Measurements from ENCODE around the gene RABGAP1. TPM values are rescaled to one million over a fixed set of nuclear protein-coding genes. Genes with fewer than 3 reads are reported as not detected.

Gene RABGAP1
- total RNA-seq, 1 experiment from 2014 or later: 95.8 TPM

- CTCF ChIA-PET: no interaction called here
Observed at GRCh38 chr9:122961139-122961538, 20.3 kb downstream of the RABGAP1 start.

GRCh38 chr9:122975196-122975595 is 34.4 kb downstream of the RABGAP1 start:
- no TSS peak for BruUV-seq (replicated peaks)
- Histone ChIP-seq H3K27me3 (ENCODE audit: insufficient read depth, low read depth) (no peaks in the 10 kb centered on the region), H4K20me1 (ENCODE audit: insufficient read depth) (peaks cover 28% of the 10 kb centered on the region; the same call in 1 of the 2 replicates), H3K36me3 (ENCODE audit: low read depth) (peaks cover 25% of the 10 kb centered on the region; the same call in 1 of the 2 replicates), H3K79me2 (ENCODE audit: low read depth) (peaks cover 22% of the 10 kb centered on the region), H3K9me2 (ENCODE audit: insufficient read depth) (no peaks in the 10 kb centered on the region), H3K4me3 (no peak overlapping the region), H2AFZ (no peak overlapping the region), H3K27ac (no peak overlapping the region), H3F3A (ENCODE audit: insufficient read depth, low read depth) (no peaks in the 10 kb centered on the region), H3K4me1 (replicated peaks; ENCODE audit: insufficient read depth) (no peaks in the 10 kb centered on the region), H3K9me3 (ENCODE audit: insufficient read depth, low read depth) (no peaks in the 10 kb centered on the region), H3K4me2 (no peak overlapping the region)
- DNase-seq: no peak
- CTCF ChIA-PET: interaction anchor here (0.5 kb wide), 1 partner anchor 13 kb away, joined by 4 read pairs; no protein-coding TSS in a partner anchor
- intact Hi-C loops (cut with micrococcal nuclease; ENCODE audit: unreplicated experiment): no loop called here
- POLR2A ChIA-PET (ENCODE audit: unreplicated experiment): no interaction called here
- TF ChIP-seq CTCF (conservative IDR thresholded peaks at IDR 0.05) (no peak), EZH2 (IDR thresholded peaks at IDR 0.05; ENCODE audit: low read depth) (no peak)

More at GRCh38 chr9:122961139-122961538, 20.3 kb downstream of the RABGAP1 start:
- no peak for DNase-seq
- BruUV-seq (replicated peaks): no TSS peak
- no peak overlapping the region for H3K4me3 ChIP-seq
- no peaks in the 10 kb centered on the region for H3K9me3 ChIP-seq (ENCODE audit: insufficient read depth, low read depth)
- peaks cover 16% of the 10 kb centered on the region for H3K79me2 ChIP-seq (ENCODE audit: low read depth)
- no peak for TF ChIP-seq EZH2 (IDR thresholded peaks at IDR 0.05; ENCODE audit: low read depth)
- no peaks in the 10 kb centered on the region for H3K9me2 ChIP-seq (ENCODE audit: insufficient read depth)
- peaks cover 18% of the 10 kb centered on the region for H4K20me1 ChIP-seq (ENCODE audit: insufficient read depth)
- no peak overlapping the region for H3K4me2 ChIP-seq
- POLR2A ChIA-PET (ENCODE audit: unreplicated experiment): no interaction called here
- H3K27me3 ChIP-seq (ENCODE audit: insufficient read depth, low read depth): no peaks in the 10 kb centered on the region
- H2AFZ ChIP-seq: no peak overlapping the region
- H3K36me3 ChIP-seq (ENCODE audit: low read depth): peaks cover 32% of the 10 kb centered on the region; the same call in 1 of the 2 replicates
- H3K27ac ChIP-seq: no peak overlapping the region
- intact Hi-C loops (cut with micrococcal nuclease; ENCODE audit: unreplicated experiment): no loop called here
- peaks cover 2% of the 10 kb centered on the region for H3F3A ChIP-seq (ENCODE audit: insufficient read depth, low read depth)
- no peaks in the 10 kb centered on the region for H3K4me1 ChIP-seq (replicated peaks; ENCODE audit: insufficient read depth)

GRCh38 chr9:122978601-122979000 is 37.8 kb downstream of the RABGAP1 start:
- intact Hi-C loops (cut with micrococcal nuclease; ENCODE audit: unreplicated experiment): no loop called here
- Histone ChIP-seq H3K36me3 (ENCODE audit: low read depth) (0 out of 2 replicates have a peak, but pooled peaks cover 11% of the 10 kb centered on the region), H3K4me2 (no peak overlapping the region), H3K4me1 (replicated peaks; ENCODE audit: insufficient read depth) (no peaks in the 10 kb centered on the region), H3K27me3 (ENCODE audit: insufficient read depth, low read depth) (no peaks in the 10 kb centered on the region), H3K27ac (no peak overlapping the region), H3K4me3 (no peak overlapping the region), H3F3A (ENCODE audit: insufficient read depth, low read depth) (no peaks in the 10 kb centered on the region), H3K9me2 (ENCODE audit: insufficient read depth) (no peaks in the 10 kb centered on the region), H3K9me3 (ENCODE audit: insufficient read depth, low read depth) (no peaks in the 10 kb centered on the region), H4K20me1 (ENCODE audit: insufficient read depth) (peaks cover 21% of the 10 kb centered on the region; the same call in 1 of the 2 replicates), H2AFZ (no peak overlapping the region), H3K79me2 (ENCODE audit: low read depth) (peaks cover 41% of the 10 kb centered on the region)
- no TSS peak for BruUV-seq (replicated peaks)
- CTCF ChIA-PET: no interaction called here
- TF ChIP-seq CTCF (conservative IDR thresholded peaks at IDR 0.05): no peak
- no peak for TF ChIP-seq EZH2 (IDR thresholded peaks at IDR 0.05; ENCODE audit: low read depth)
- POLR2A ChIA-PET (ENCODE audit: unreplicated experiment): no interaction called here
- DNase-seq: no peak

- peaks cover 26% of the 10 kb centered on the region for H3F3A ChIP-seq (ENCODE audit: insufficient read depth, low read depth)
- peaks cover 19% of the 10 kb centered on the region for H3K79me2 ChIP-seq (ENCODE audit: low read depth)
- no TSS peak for BruUV-seq (replicated peaks)
- CTCF ChIA-PET: no interaction called here
- DNase-seq: no peak
- intact Hi-C loops (cut with micrococcal nuclease; ENCODE audit: unreplicated experiment): no loop called here
- no peak overlapping the region for H2AFZ ChIP-seq
- no peaks in the 10 kb centered on the region for H3K27me3 ChIP-seq (ENCODE audit: insufficient read depth, low read depth)
- peaks cover 20% of the 10 kb centered on the region for H4K20me1 ChIP-seq (ENCODE audit: insufficient read depth)
- no peaks in the 10 kb centered on the region for H3K9me3 ChIP-seq (ENCODE audit: insufficient read depth, low read depth)
- TF ChIP-seq EZH2 (IDR thresholded peaks at IDR 0.05; ENCODE audit: low read depth) (no peak), CTCF (conservative IDR thresholded peaks at IDR 0.05) (no peak)
- H3K4me2 ChIP-seq: no peak overlapping the region
- peaks cover 35% of the 10 kb centered on the region for H3K36me3 ChIP-seq (ENCODE audit: low read depth)
- H3K27ac ChIP-seq: no peak overlapping the region
- H3K4me3 ChIP-seq: no peak overlapping the region
- no peaks in the 10 kb centered on the region for H3K9me2 ChIP-seq (ENCODE audit: insufficient read depth)
- POLR2A ChIA-PET (ENCODE audit: unreplicated experiment): no interaction called here
- no peaks in the 10 kb centered on the region for H3K4me1 ChIP-seq (replicated peaks; ENCODE audit: insufficient read depth)
Observed at GRCh38 chr9:122986010-122986409, 45.2 kb downstream of the RABGAP1 start.
